HFFc6 (cell line): ENCODE results near the gene INSYN2B. TPM values are rescaled to one million over a fixed set of nuclear protein-coding genes. Genes with fewer than 3 reads are reported as not detected.

Source experiments
- DNase-seq: peaks from one replicate; pipeline ENCODE4 v3.0.0-alpha.2; 2018
- H3K27ac Mint-ChIP-seq: 2 replicates; pipeline ENCODE4 v1.8.0; 2020; ENCODE audit warnings: mild to moderate bottlenecking, mixed read lengths
- H3K27me3 Mint-ChIP-seq: 2 replicates; pipeline ENCODE4 v1.8.0; 2021; ENCODE audit warnings: mild to moderate bottlenecking, moderate library complexity, mixed read lengths; ENCODE audit not compliant: insufficient read depth
- H3K36me3 Mint-ChIP-seq: 2 replicates; pipeline ENCODE4 v1.8.0; 2021; ENCODE audit warnings: low read depth, mixed read lengths
- H3K4me1 Mint-ChIP-seq: 2 replicates; pipeline ENCODE4 v1.8.0; 2020; ENCODE audit warnings: low read depth, mixed read lengths
- H3K4me3 Mint-ChIP-seq: 2 replicates; pipeline ENCODE4 v1.8.0; 2020; ENCODE audit warnings: mild to moderate bottlenecking, moderate library complexity, mixed read lengths
- H3K9me3 Mint-ChIP-seq: 2 replicates; pipeline ENCODE4 v1.8.0; 2020; ENCODE audit warnings: mild to moderate bottlenecking, mixed read lengths
- CTCF ChIP-seq: fragments of 200-600 bp; sonication (generic); IDR thresholded peaks from 2 replicates; pipeline ENCODE4 v1.5.0; 2021; ENCODE audit warnings: antibody characterized with exemption, mild to moderate bottlenecking
- total RNA-seq, 6 experiments: library from RNA; stranded (reverse); fragmentation: NEBNext Ultra II Directional; extraction: Animal tissue kit (Norgen Biotek cat#: 25700); gene quantifications; 2 replicates in 1 of 6; 3 replicates in 5 of 6; pipeline ENCODE4 v1.2.3, GENCODE V29; 2021

Gene INSYN2B
- total RNA-seq, 6 experiments from 2014 or later, result 13.7 to 17.4 (median 16.0) TPM

- Mint-ChIP-seq H3K9me3 (no peaks in the 10 kb centered on the region), H3K4me1 (peaks cover 50% of the 10 kb centered on the region), H3K4me3 (0 out of 2 replicates have a peak overlapping the region, but pooled peaks have one; percentile 8), H3K27me3 (no peaks in the 10 kb centered on the region; the same call in 1 of the 2 replicates), H3K36me3 (peaks cover 25% of the 10 kb centered on the region), H3K27ac (peak overlapping the region; percentile 61)
- no peak for DNase-seq
- no peak for TF ChIP-seq CTCF
Observed at GRCh38 chr5:169935762-169936161, 44.5 kb downstream of the INSYN2B start.

GRCh38 chr5:169934990-169935389, 45.3 kb downstream of the INSYN2B start:
- TF ChIP-seq CTCF, result no peak
- peak overlapping the region; percentile 12 for H3K4me3 Mint-ChIP-seq
- no peaks in the 10 kb centered on the region for H3K9me3 Mint-ChIP-seq
- H3K27me3 Mint-ChIP-seq, result no peaks in the 10 kb centered on the region; the same call in 1 of the 2 replicates
- peak overlapping the region; percentile 61 for H3K27ac Mint-ChIP-seq
- peaks cover 47% of the 10 kb centered on the region for H3K4me1 Mint-ChIP-seq
- H3K36me3 Mint-ChIP-seq, result peaks cover 32% of the 10 kb centered on the region
- peak; percentile 45 for DNase-seq

GRCh38 chr5:169933616-169934015, 46.7 kb downstream of the INSYN2B start:
- DNase-seq, result no peak
- H3K27me3 Mint-ChIP-seq, result no peaks in the 10 kb centered on the region; the same call in 1 of the 2 replicates
- peaks cover 41% of the 10 kb centered on the region for H3K36me3 Mint-ChIP-seq

GRCh38 chr5:169933127-169933526, 47.2 kb downstream of the INSYN2B start:
- H3K27ac Mint-ChIP-seq, result peak overlapping the region; percentile 53; the same call in 1 of the 2 replicates
- peaks cover 45% of the 10 kb centered on the region for H3K36me3 Mint-ChIP-seq
- H3K27me3 Mint-ChIP-seq, result no peaks in the 10 kb centered on the region; the same call in 1 of the 2 replicates
- H3K4me1 Mint-ChIP-seq, result peaks cover 46% of the 10 kb centered on the region
- no peak overlapping the region for H3K4me3 Mint-ChIP-seq
- DNase-seq, result no peak
- no peaks in the 10 kb centered on the region for H3K9me3 Mint-ChIP-seq
- no peak for TF ChIP-seq CTCF

More at GRCh38 chr5:169933616-169934015, 46.7 kb downstream of the INSYN2B start:
- peak overlapping the region; percentile 22; the same call in 1 of the 2 replicates for H3K27ac Mint-ChIP-seq
- H3K4me3 Mint-ChIP-seq, result no peak overlapping the region
- H3K9me3 Mint-ChIP-seq, result no peaks in the 10 kb centered on the region
- TF ChIP-seq CTCF, result no peak
- peaks cover 46% of the 10 kb centered on the region for H3K4me1 Mint-ChIP-seq

GRCh38 chr5:169923988-169924387, 56.3 kb downstream of the INSYN2B start:
- Mint-ChIP-seq H3K27ac (0 out of 2 replicates have a peak overlapping the region, but pooled peaks have one; percentile 2), H3K4me1 (peaks cover 45% of the 10 kb centered on the region), H3K27me3 (no peaks in the 10 kb centered on the region; the same call in 1 of the 2 replicates), H3K9me3 (no peaks in the 10 kb centered on the region), H3K36me3 (peaks cover 24% of the 10 kb centered on the region), H3K4me3 (no peak overlapping the region)
- DNase-seq, result no peak
- no peak for TF ChIP-seq CTCF
